Activated CD4-positive, CD25-positive, alpha-beta regulatory T cell treated with anti-CD3 and anti-CD28 coated beads, Interleukin-2, amount 50 U/mL, for 72 hours (primary cell): ENCODE results near the gene TSPAN3.
A peak's percentile ranks its signal among the peaks of the same experiment; 100 is the strongest.

Experiments used
- DNase-seq: peaks from one replicate; pipeline ENCODE4 v3.0.0; 2021

The TSPAN3 gene

DNA sequence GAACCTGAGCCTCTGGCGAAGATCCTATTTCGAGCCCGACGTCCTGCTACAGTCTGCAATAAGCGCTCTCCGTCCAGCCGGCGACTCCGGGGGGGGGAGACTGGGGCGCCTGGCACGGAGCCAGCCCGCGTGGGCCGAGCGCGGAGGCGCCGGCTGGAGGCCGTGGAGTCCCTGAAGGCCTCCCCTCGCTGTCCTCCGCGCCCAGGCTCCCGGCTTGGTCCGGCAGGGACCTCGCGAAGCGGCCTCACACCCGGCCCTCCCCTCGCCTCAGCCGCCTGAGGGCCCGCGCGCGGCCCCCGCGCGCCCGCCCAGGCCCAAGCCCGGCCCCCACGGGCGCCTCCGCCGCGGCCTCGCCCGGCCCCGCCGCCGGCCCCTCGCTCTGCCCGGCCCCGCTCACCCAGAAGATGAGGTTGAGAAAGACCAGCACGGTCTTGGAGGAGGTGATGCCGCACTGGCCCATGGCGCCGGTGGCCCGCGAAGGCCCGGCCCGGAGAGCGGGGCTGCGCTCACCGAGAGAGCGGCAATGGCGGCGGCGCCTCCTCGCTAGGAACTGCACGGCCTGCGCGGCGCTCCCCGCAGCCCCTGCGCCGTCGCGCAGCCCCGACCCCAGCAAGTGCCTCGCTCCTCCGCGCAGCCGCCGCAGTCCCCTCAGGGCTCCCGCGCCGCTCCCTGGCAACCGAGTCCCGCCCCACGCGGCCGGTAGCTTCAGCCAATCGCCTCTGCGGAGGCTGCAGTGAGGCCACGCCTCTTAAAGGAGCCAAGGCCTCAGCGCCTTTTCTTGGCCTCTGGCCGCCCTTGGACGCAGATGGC lies at the start of gene TSPAN3:
Gene TSPAN3 (minus strand): TSS at position 615 of the 810 bp plus-strand sequence. CDS start 155 bp downstream, at position 460.
- peak; percentile 92 for DNase-seq

GRCh38 chr15:77120576-77120975 lies 49.7 kb upstream of the TSPAN3 start:
- DNase-seq, result no peak

DNA sequence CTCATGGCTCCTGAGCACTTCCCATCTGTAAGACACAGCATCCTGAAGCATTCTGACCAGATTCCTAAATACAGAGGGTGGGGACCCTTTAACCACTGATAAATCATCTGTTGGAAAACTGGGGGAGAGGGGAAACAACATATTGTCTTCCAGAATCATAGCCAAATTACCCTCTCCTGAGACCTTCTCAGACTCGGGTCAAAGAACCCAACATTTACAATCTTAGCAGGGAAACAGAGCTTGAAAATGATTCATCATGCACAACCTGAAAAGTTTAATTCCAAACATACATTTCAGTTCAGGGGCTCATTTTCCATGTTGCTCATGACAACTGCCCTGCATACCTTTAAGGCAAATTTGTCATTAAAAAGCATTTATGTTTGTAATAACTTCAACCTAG lies 48.5 kb upstream of the TSPAN3 start:
- no peak for DNase-seq

DNA sequence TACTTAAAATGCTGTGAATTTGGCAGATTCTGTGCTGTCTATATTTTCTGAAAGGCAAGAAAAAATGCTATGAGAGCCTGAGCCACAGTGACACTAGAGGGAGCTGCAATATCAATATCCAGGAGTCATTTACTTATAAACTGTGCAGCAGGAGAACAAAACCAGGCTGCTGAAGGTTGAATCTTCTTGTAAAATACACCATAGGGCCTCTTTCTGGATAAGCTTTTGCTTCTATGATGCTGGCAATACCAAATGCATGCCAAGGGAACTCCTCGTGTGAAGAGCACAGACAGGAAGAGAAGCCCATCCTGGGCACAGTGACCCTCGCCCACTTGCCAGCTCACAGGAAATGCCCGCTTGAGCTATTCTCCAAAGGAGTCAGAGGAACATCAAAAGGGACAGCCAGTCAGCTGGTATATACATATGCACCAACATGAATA lies 48.0 kb upstream of the TSPAN3 start:
- DNase-seq, result no peak

DNA sequence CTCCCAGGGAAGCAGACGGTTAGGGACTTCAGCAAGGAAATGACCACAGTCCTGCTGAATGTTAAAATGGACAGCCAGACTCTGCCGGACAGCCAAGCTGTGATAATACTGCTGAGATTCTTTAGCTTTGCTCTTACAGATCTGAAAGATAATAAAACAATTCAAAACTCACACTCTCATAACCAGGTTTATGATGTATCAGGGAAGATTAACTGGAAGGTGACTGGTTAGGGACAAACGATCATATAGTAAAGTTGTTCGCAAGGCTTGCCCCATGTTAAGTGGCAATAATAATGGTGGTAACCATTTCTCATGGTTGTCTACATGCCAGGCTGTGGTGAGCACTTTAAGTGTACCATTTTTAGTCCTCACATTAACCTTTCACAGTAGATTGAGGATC lies 44.3 kb upstream of the TSPAN3 start:
- DNase-seq, result no peak

GRCh38 chr15:77112838-77113504 lies 42.1 kb upstream of the TSPAN3 start:
- DNase-seq, result no peak

GRCh38 chr15:77111789-77112188 lies 40.9 kb upstream of the TSPAN3 start:
- DNase-seq, result no peak

DNA sequence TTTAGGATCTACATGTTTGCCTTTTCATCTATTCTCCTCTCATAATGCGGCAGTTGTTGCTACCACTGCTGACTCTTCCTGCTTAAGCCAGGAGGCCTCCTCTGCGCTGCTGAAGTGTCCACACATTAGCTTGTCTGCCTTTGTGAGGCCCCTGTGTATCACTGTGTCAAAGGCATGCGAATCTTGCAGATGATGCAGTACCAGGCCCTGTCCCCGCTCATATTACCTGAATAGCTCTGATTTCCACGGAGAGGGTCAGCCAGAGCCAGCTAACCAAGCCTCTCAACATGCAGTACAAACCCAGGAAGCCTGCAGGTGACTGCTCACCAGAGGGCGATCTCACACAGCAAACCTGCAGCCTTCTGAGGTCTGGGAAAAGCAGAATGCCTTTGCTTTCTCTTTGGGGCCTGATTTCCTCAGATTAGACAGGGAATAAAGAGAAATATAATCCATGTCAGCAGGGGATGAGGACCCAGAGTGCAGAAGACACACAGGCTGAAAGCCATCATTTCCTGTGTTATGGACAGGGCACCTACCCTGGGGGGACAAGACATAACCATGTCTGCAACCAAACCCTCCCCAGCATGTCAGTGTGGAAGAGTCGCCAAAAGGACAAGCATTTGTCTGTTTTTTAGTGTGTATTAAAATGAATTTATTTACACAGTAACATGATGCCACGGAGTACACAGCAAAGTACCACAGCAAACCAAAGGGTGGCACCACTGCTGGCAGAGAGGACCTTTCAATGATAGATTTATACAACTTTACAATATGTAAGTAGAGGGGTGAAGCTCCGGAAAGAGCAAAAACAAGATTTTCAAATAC lies 36.8 kb upstream of the TSPAN3 start:
- no peak for DNase-seq

DNA sequence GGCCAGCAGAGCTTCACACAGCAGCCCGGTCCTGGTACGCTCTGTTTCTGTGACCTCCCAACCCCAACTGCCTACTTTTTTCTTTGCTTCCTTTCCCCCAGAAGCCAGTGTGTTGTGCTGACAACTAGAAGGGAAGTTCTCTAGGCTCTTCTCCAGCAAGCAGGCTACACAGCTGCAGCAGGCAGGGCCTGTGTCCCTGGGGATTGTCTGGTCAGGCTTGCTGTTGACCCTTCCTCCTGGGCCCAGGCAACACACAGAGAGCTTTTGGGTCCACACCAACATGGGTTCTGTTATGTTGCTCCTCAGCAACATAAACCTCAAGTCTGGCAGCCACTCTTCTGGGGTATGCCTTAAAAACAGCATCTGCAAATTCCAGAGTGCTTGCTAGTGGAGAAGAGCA lies 36.2 kb upstream of the TSPAN3 start:
- no peak for DNase-seq

DNA sequence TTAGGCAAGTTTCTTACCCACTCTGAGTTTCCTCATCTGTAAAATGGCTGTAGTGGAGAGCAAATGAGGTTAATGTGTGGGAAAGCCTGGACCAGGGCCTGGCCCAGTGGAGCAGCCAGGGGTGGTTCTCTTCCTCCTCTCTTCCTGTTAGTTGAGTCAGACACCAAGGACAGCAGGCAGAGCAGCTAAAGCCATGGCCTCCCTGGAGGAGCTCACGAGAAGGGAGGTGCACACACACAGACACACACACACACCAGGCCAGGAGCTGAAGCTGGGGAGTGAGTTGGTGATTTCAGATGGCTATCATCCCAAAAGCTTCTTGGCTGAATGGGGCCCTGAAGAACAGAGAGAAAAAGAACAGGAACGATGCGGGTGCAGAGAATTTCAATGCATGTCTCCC lies 33.2 kb upstream of the TSPAN3 start:
- no peak for DNase-seq

GRCh38 chr15:77099741-77100463 lies 29.0 kb upstream of the TSPAN3 start:
- DNase-seq, result no peak

DNA sequence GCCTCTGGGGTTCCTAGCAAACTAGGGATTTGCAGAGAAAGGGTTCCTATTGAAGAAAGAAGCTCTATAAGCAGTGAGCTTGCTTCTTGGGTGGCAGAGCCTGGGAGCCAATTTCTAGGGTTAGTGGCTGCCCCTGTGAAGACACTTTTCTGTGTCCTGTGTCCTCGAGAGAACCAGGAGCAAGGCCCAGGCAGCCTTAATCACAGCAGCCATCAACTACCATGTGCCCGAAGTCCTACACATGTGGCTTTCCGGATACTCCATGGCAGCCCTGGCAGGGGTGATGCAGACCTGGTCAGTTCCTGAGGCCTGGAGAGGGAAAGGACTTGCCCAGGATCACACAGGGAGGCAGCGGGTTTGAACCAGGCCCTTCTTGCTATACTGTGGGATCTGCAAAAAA lies 27.7 kb upstream of the TSPAN3 start:
- no peak for DNase-seq

- no peak for DNase-seq
These were observed 27.0 kb upstream of the TSPAN3 start for GRCh38 chr15:77097921-77098320.

DNA sequence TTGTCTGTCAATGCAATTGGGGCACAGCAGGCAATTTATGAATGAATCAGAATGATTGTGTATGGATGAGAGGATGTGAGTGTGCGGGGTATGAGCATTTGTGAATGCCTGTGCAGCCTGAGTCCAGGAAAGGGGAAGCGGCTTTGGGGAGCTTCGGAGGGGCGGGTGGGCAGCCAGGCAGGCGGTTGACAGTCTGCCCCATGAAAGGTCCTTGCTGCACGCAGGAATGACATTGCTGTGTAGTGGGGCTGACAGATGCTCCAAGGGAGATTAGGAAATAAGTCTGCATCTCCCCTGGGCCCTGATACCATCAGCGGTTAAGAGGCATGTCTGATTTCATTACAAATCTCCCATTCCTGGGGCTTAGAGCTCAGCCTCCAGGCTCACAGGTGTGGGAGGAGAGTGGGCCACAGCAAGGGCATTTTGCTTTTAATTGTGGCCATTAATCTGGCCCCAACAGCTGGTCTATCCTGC lies 26.4 kb upstream of the TSPAN3 start:
- DNase-seq, result no peak

DNA sequence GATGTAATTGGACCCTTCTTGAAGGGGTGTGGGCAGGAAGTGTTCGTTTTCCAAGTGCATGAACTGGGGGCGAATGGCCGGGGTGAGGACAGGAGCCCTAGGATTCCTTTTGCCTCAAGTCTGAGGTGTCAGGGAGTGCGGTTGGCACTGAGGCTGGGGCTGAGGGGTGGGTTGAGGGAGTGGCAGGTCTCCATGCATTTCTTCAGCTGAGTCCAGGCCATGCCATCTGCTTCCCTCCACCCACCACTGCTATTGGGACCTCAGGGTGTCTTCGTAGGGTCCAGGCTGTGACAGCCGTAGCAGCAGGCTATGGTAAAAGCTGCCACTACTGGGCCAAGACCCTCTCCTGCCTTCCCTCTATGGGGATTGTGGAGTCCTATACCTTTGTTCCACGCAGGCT lies 25.6 kb upstream of the TSPAN3 start:
- DNase-seq, result no peak

DNA sequence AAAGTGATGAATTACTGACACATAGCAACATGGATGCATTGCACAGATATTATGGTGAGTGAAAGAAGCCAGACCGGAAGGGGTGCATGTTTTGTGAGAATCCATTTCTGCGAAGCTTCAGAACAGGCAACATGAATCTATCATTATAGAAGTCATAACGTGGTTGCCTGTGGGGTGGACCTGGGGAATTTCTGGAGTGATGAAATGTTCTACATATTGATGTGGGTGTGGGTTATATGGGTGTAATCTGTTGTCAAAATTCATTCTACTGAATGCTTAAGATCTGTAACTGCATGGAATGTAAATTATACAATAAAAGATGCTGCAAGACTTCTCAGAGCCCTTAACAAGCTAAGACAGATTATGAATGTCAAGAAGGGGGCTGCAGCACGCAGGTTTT lies 25.2 kb upstream of the TSPAN3 start:
- DNase-seq, result no peak

- DNase-seq, result no peak
These were observed 23.6 kb upstream of the TSPAN3 start for GRCh38 chr15:77094397-77095030.

DNA sequence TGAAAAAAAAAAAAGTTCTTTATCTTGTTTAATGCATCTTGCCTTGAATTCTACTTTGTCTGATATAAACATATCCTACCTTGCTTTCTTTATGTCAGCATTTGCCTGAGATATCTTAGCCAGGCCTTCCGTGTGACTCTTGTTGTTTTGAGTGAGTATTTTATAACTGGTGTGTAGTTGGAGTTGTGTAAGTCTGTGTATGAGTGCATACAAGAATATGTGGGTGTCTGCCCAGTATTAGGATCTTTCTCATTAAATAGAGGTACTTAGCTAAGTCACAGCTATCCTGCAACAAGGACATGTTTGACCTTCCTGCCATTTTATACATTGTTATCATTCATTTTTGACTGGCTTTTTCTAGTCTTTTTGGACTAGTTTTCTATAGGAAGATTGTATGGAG lies 22.5 kb upstream of the TSPAN3 start:
- DNase-seq, result no peak

- DNase-seq, result no peak
These were observed 20.2 kb upstream of the TSPAN3 start for GRCh38 chr15:77091097-77091496.

GRCh38 chr15:77087213-77087612 lies 16.3 kb upstream of the TSPAN3 start:
- no peak for DNase-seq

DNA sequence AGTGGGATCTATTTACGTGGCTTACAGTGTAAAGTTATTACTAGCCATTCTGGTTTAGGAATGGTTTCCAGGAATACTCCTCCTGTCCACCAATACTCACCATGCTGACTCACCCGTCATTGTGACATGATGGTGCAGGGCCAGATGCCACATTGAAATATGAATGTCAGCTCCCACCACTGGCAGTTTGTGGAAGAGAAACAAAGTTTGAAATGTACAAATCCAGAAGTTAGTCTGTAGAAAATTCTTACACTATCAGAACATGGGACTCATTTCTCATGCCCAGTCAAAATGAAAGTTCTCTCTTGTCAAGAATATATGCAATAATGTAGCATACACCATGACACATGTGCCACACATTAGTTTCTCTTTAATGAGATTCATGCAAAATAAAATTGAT lies 14.4 kb upstream of the TSPAN3 start:
- no peak for DNase-seq

DNA sequence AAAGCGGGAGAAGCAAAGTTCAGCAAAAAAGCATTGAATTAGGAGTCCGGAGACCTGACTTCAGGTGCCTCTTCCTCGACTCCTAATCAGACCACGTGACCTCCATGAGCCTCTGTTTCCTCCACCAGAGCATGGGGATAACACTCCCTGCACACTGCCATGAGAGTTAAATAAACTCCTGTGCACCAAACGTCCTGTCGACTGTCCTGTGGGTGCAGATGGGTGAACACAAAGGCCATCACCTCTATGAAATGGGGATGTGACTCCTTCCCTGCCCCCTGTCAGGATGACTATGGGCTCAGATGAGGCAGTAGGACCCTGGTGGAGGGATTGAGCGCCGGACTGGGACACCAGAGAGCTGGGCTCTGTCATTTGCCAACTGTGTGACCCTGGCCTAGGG lies 13.5 kb upstream of the TSPAN3 start:
- DNase-seq, result no peak
